DMS53 treated with DMSO at 0.1 percent for 48 hours (cell line): Measurements from ENCODE around the gene CBLN1.
"Not testable (repeated sequence)": the region's sequence is repeated elsewhere in the genome, so short reads cannot be mapped to it uniquely, and the experiment has no call there.

Experiments used
- DNase-seq: peaks from one replicate; lab custom pipeline; 2025; ENCODE audit not compliant: unreplicated experiment; lab: John Stamatoyannopoulos, UW

CBLN1 gene

GRCh38 chr16:49277766-49278566 is 3.7 kb downstream of the CBLN1 start:
- no peak for DNase-seq

GRCh38 chr16:49277386-49277742 is 4.3 kb downstream of the CBLN1 start:
- no peak for DNase-seq

GRCh38 chr16:49276646-49277385 is 4.8 kb downstream of the CBLN1 start:
- no peak for DNase-seq

- DNase-seq: no peak
These were observed 5.8 kb downstream of the CBLN1 start for GRCh38 chr16:49275870-49276269.

- DNase-seq: no peak
These were observed 6.4 kb downstream of the CBLN1 start for GRCh38 chr16:49275050-49275730.

GRCh38 chr16:49274591-49274990 is 7.0 kb downstream of the CBLN1 start:
- DNase-seq: no peak

- DNase-seq: no peak
These were observed 7.9 kb downstream of the CBLN1 start for GRCh38 chr16:49273771-49274170.

- no peak for DNase-seq
These were observed 10.3 kb downstream of the CBLN1 start for GRCh38 chr16:49271363-49271762.

GRCh38 chr16:49269201-49269600 is 12.4 kb downstream of the CBLN1 start:
- DNase-seq: no peak

- DNase-seq: no peak
These were observed 13.0 kb downstream of the CBLN1 start for GRCh38 chr16:49268667-49269066.

- no peak for DNase-seq
These were observed 19.1 kb downstream of the CBLN1 start for GRCh38 chr16:49262501-49262900.

GRCh38 chr16:49261930-49262329 is 19.7 kb downstream of the CBLN1 start:
- no peak for DNase-seq

GRCh38 chr16:49260956-49261530 is 20.6 kb downstream of the CBLN1 start:
- no peak for DNase-seq

GRCh38 chr16:49260253-49260652 is 21.4 kb downstream of the CBLN1 start:
- DNase-seq: no peak

GRCh38 chr16:49259330-49259729 is 22.3 kb downstream of the CBLN1 start:
- DNase-seq: no peak

GRCh38 chr16:49250689-49251088 is 30.9 kb downstream of the CBLN1 start:
- DNase-seq: no peak

- no peak for DNase-seq
These were observed 33.4 kb downstream of the CBLN1 start for GRCh38 chr16:49248227-49248626.

- DNase-seq: no peak
These were observed 45.4 kb downstream of the CBLN1 start for GRCh38 chr16:49236216-49236615.

GRCh38 chr16:49228335-49228734 is 53.3 kb downstream of the CBLN1 start:
- not testable (repeated sequence) for DNase-seq
